ENCODE data around the gene COPS9. TPM values are rescaled to one million over a fixed set of nuclear protein-coding genes. Genes with fewer than 3 reads are reported as not detected.

COPS9 gene
- total RNA-seq, 1 experiment from 2014 or later = 473 TPM

- Histone ChIP-seq H3K4me2 (ENCODE audit: low read length) (no peak overlapping the region), H3F3A (ENCODE audit: low read length, unreplicated experiment) (no peaks in the 10 kb centered on the region), H3K27ac (ENCODE audit: low read length) (no peak overlapping the region), H3K79me2 (ENCODE audit: low read length) (no peaks in the 10 kb centered on the region), H3K27me3 (ENCODE audit: low read length) (no peaks in the 10 kb centered on the region), H3K9me3 (ENCODE audit: low read length) (no peaks in the 10 kb centered on the region), H3K36me3 (ENCODE audit: low read depth, low read length) (peaks cover 8% of the 10 kb centered on the region; the same call in 1 of the 2 replicates), H3K4me1 (ENCODE audit: insufficient read depth, low read length) (no peaks in the 10 kb centered on the region), H3K9me2 (replicated peaks; ENCODE audit: low read length) (no peaks in the 10 kb centered on the region), H4K20me1 (ENCODE audit: low read length) (no peaks in the 10 kb centered on the region), H2AFZ (ENCODE audit: low read length) (no peak overlapping the region), H3K9ac (ENCODE audit: low read length) (no peak overlapping the region), H3K4me3 (ENCODE audit: low read length) (no peak overlapping the region)
- BruUV-seq (replicated peaks) = no TSS peak
- intact Hi-C loops (cut with micrococcal nuclease) = no loop called here
- ATAC-seq (no peak), DNase-seq (no peak)
- POLR2A ChIA-PET (ENCODE audit: unreplicated experiment) = no interaction called here
- TF ChIP-seq EZH2 (IDR thresholded peaks at IDR 0.05; ENCODE audit: low read length, unreplicated experiment) (no peak), EZH2phosphoT487 (IDR thresholded peaks at IDR 0.05; ENCODE audit: borderline replicate concordance, low read length) (no peak), CTCF (conservative IDR thresholded peaks at IDR 0.05; ENCODE audit: low read depth, low read length) (no peak)
- CTCF ChIA-PET = no interaction called here
Measured at GRCh38 chr2:240125742-240126141, 10.4 kb downstream of the COPS9 start.

- Histone ChIP-seq H2AFZ (ENCODE audit: low read length) (no peak overlapping the region), H3F3A (ENCODE audit: low read length, unreplicated experiment) (no peaks in the 10 kb centered on the region), H4K20me1 (ENCODE audit: low read length) (no peaks in the 10 kb centered on the region), H3K4me1 (ENCODE audit: insufficient read depth, low read length) (no peaks in the 10 kb centered on the region), H3K79me2 (ENCODE audit: low read length) (no peaks in the 10 kb centered on the region), H3K4me2 (ENCODE audit: low read length) (no peak overlapping the region), H3K9ac (ENCODE audit: low read length) (no peak overlapping the region), H3K9me3 (ENCODE audit: low read length) (no peaks in the 10 kb centered on the region), H3K27me3 (ENCODE audit: low read length) (no peaks in the 10 kb centered on the region), H3K27ac (ENCODE audit: low read length) (no peak overlapping the region), H3K9me2 (replicated peaks; ENCODE audit: low read length) (no peaks in the 10 kb centered on the region), H3K36me3 (ENCODE audit: low read depth, low read length) (peaks cover 5% of the 10 kb centered on the region; the same call in 1 of the 2 replicates), H3K4me3 (ENCODE audit: low read length) (no peak overlapping the region)
- no peak for TF ChIP-seq EZH2phosphoT487 (IDR thresholded peaks at IDR 0.05; ENCODE audit: borderline replicate concordance, low read length)
- TF ChIP-seq CTCF (conservative IDR thresholded peaks at IDR 0.05; ENCODE audit: low read depth, low read length) = no peak
- TF ChIP-seq EZH2 (IDR thresholded peaks at IDR 0.05; ENCODE audit: low read length, unreplicated experiment) = no peak
- DNase-seq = no peak
- intact Hi-C loops (cut with micrococcal nuclease) = no loop called here
- no TSS peak for BruUV-seq (replicated peaks)
- CTCF ChIA-PET = no interaction called here
- ATAC-seq = no peak
- POLR2A ChIA-PET (ENCODE audit: unreplicated experiment) = no interaction called here
Measured at GRCh38 chr2:240124651-240125030, 11.5 kb downstream of the COPS9 start.

GRCh38 chr2:240123821-240124650 lies 12.1 kb downstream of the COPS9 start:
- CTCF ChIA-PET = no interaction called here
- TF ChIP-seq CTCF (conservative IDR thresholded peaks at IDR 0.05; ENCODE audit: low read depth, low read length) (no peak), EZH2 (IDR thresholded peaks at IDR 0.05; ENCODE audit: low read length, unreplicated experiment) (no peak), EZH2phosphoT487 (IDR thresholded peaks at IDR 0.05; ENCODE audit: borderline replicate concordance, low read length) (no peak)
- POLR2A ChIA-PET (ENCODE audit: unreplicated experiment) = no interaction called here
- Histone ChIP-seq H3K9ac (ENCODE audit: low read length) (no peak overlapping the region), H3K4me2 (ENCODE audit: low read length) (no peak overlapping the region), H2AFZ (ENCODE audit: low read length) (no peak overlapping the region), H3K79me2 (ENCODE audit: low read length) (no peaks in the 10 kb centered on the region), H3K27ac (ENCODE audit: low read length) (no peak overlapping the region), H3K36me3 (ENCODE audit: low read depth, low read length) (peaks cover 4% of the 10 kb centered on the region; the same call in 1 of the 2 replicates), H4K20me1 (ENCODE audit: low read length) (no peaks in the 10 kb centered on the region), H3F3A (ENCODE audit: low read length, unreplicated experiment) (no peaks in the 10 kb centered on the region), H3K4me3 (ENCODE audit: low read length) (no peak overlapping the region), H3K9me2 (replicated peaks; ENCODE audit: low read length) (no peaks in the 10 kb centered on the region), H3K4me1 (ENCODE audit: insufficient read depth, low read length) (no peaks in the 10 kb centered on the region), H3K27me3 (ENCODE audit: low read length) (no peaks in the 10 kb centered on the region), H3K9me3 (ENCODE audit: low read length) (no peaks in the 10 kb centered on the region)
- no peak for ATAC-seq
- intact Hi-C loops (cut with micrococcal nuclease) = no loop called here
- no TSS peak for BruUV-seq (replicated peaks)
- DNase-seq = no peak

Measured in PC-3 (cell line).